SK-N-SH (cell line): Measurements from ENCODE around the gene GRIN2A. TPM values are rescaled to one million over a fixed set of nuclear protein-coding genes. Genes with fewer than 3 reads are reported as not detected.

Experiments used
- CTCF ChIA-PET: fragments of 300-600, 350-600 bp; formaldehyde crosslinking; extraction: SDS; loops from one replicate; lab custom pipeline; 2021; lab: Yijun Ruan, JAX
- POLR2A ChIA-PET: fragments of 350-600 bp; sonication (Branson Sonifier 250); formaldehyde crosslinking; extraction: SDS; loops from one replicate; lab custom pipeline; 2020; ENCODE audit warnings: antibody characterized with exemption, inconsistent platforms; lab: Yijun Ruan, JAX
- DNase-seq: peaks from one replicate; pipeline ENCODE4 v3.0.0; 2012
- H2AFZ ChIP-seq: fragments of 200-600 bp; sonication (generic); 2 replicates; pipeline ENCODE4 v1.8.1; 2016; ENCODE audit warnings: antibody characterized with exemption, mild to moderate bottlenecking, low read depth
- H3F3A ChIP-seq: fragments of 200-600 bp; sonication (generic); replicated peaks from 2 replicates; pipeline ENCODE3; 2016; ENCODE audit warnings: antibody characterized with exemption, mild to moderate bottlenecking; ENCODE audit not compliant: insufficient read depth
- H3K27ac ChIP-seq, 2 experiments: fragments of 200-500 bp in 1 of 2; fragments of 200-600 bp in 1 of 2; sonication (Bioruptor generic) in 1 of 2; sonication (generic), shearing (Covaris generic) in 1 of 2; 2 replicates each; pipeline versions ENCODE4 v1.5.1 to v1.6.1; 2014 to 2016; ENCODE audit warnings: low read depth in 2 of 2, inconsistent platforms in 1 of 2, low read length in 1 of 2, mild to moderate bottlenecking in 1 of 2, mixed read lengths in 1 of 2
- H3K27me3 ChIP-seq: fragments of 200-600 bp; sonication (generic), shearing (Covaris generic); 2 replicates; pipeline ENCODE4 v1.6.1; 2016; ENCODE audit warnings: mixed run types; ENCODE audit not compliant: insufficient read depth
- H3K36me3 ChIP-seq, 2 experiments: fragments of 200-500 bp in 1 of 2; fragments of 200-600 bp in 1 of 2; sonication (Bioruptor generic) in 1 of 2; sonication (generic) in 1 of 2; replicated peaks in 1 of 2; 2 replicates each; pipeline versions ENCODE3 to v1.5.1; 2014 to 2016; ENCODE audit warnings: low read length in 1 of 2, mild to moderate bottlenecking in 1 of 2; ENCODE audit not compliant: insufficient read depth in 2 of 2, control insufficient read depth in 1 of 2
- H3K4me1 ChIP-seq, 2 experiments: fragments of 200-500 bp in 1 of 2; fragments of 200-600 bp in 1 of 2; sonication (Bioruptor generic) in 1 of 2; sonication (generic), shearing (Covaris generic) in 1 of 2; 2 replicates each; pipeline versions ENCODE4 v1.5.1 to v1.6.1; 2014 to 2016; ENCODE audit warnings: low read depth in 1 of 2, low read length in 1 of 2, mixed run types in 1 of 2; ENCODE audit not compliant: insufficient read depth in 2 of 2, control insufficient read depth in 1 of 2
- H3K4me2 ChIP-seq: fragments of 200-600 bp; sonication (generic), shearing (Covaris generic); 2 replicates; pipeline ENCODE4 v1.6.1; 2017; ENCODE audit warnings: mixed run types
- H3K4me3 ChIP-seq, 2 experiments: fragments of 200-500 bp in 1 of 2; fragments of 200-600 bp in 1 of 2; sonication (Bioruptor generic) in 1 of 2; sonication (generic), shearing (Covaris generic) in 1 of 2; 2 replicates each; pipeline versions ENCODE4 v1.5.1 to v1.8.1; 2014 to 2016; ENCODE audit warnings: low read depth in 2 of 2, inconsistent platforms in 1 of 2, low read length in 1 of 2, mild to moderate bottlenecking in 1 of 2, mixed read lengths in 1 of 2, moderate library complexity in 1 of 2
- H3K79me2 ChIP-seq: fragments of 200-600 bp; sonication (generic); 2 replicates; pipeline ENCODE4 v1.8.1; 2017; ENCODE audit warnings: mild to moderate bottlenecking; ENCODE audit not compliant: insufficient read depth
- H3K9ac ChIP-seq: fragments of 200-600 bp; sonication (generic); 2 replicates; pipeline ENCODE4 v1.6.1; 2017; ENCODE audit warnings: mixed run types
- H3K9me2 ChIP-seq: fragments of 200-600 bp; sonication (generic); 2 replicates; pipeline ENCODE4 v1.6.1; 2017; ENCODE audit warnings: mixed run types
- H3K9me3 ChIP-seq: fragments of 200-600 bp; sonication (generic); 2 replicates; pipeline ENCODE4 v1.6.1; 2017; ENCODE audit warnings: mixed run types, mild to moderate bottlenecking, moderate library complexity
- H4K20me1 ChIP-seq: fragments of 200-600 bp; sonication (generic); 2 replicates; pipeline ENCODE4 v1.6.1; 2017; ENCODE audit warnings: mild to moderate bottlenecking, mixed run types; ENCODE audit not compliant: insufficient read depth
- CHD2 ChIP-seq: fragments of 150-350 bp; IDR thresholded peaks from 2 replicates; pipeline ENCODE4 v1.6.1; 2018; ENCODE audit warnings: low read length; ENCODE audit not compliant: partially characterized antibody
- FOSL2 ChIP-seq: IDR thresholded peaks from 2 replicates; pipeline ENCODE4 v1.4.0; 2012; ENCODE audit warnings: low read depth, mild to moderate bottlenecking, moderate library complexity, borderline replicate concordance
- FOXJ3 ChIP-seq: sonication (generic); formaldehyde crosslinking; IDR thresholded peaks from 2 replicates; pipeline ENCODE4 v1.5.1; 2020; ENCODE audit warnings: mild to moderate bottlenecking, missing genetic modification reagents
- FOXM1 ChIP-seq: IDR thresholded peaks from 2 replicates; pipeline ENCODE4 v1.4.0; 2012; ENCODE audit warnings: low read depth, mild to moderate bottlenecking
- GABPA ChIP-seq: IDR thresholded peaks from 2 replicates; pipeline ENCODE4 v1.4.0; 2012; ENCODE audit warnings: low read depth, mild to moderate bottlenecking
- MXI1 ChIP-seq: IDR thresholded peaks from 2 replicates; pipeline ENCODE4 v1.6.1; 2012; ENCODE audit warnings: mild to moderate bottlenecking, low read depth, low read length, improper control_type of control experiment
- NFIC ChIP-seq: IDR thresholded peaks from 2 replicates; pipeline ENCODE4 v1.4.0; 2012; ENCODE audit warnings: borderline replicate concordance
- POLR2AphosphoS5 ChIP-seq: IDR thresholded peaks from 2 replicates; pipeline ENCODE4 v1.6.1; 2012; ENCODE audit warnings: low read depth, low read length
- RAD21 ChIP-seq: IDR thresholded peaks from 2 replicates; pipeline ENCODE4 v1.6.1; 2012; ENCODE audit warnings: mild to moderate bottlenecking, low read length
- RXRA ChIP-seq: IDR thresholded peaks from 2 replicates; pipeline ENCODE4 v1.4.0; 2012; ENCODE audit warnings: low read depth, mild to moderate bottlenecking, borderline replicate concordance
- SIN3A ChIP-seq: IDR thresholded peaks from 2 replicates; pipeline ENCODE4 v1.6.1; 2012; ENCODE audit warnings: low read depth, mild to moderate bottlenecking, low read length, moderate library complexity, borderline replicate concordance
- YY1 ChIP-seq: IDR thresholded peaks from 2 replicates; pipeline ENCODE4 v1.4.0; 2012; ENCODE audit warnings: low read depth, mild to moderate bottlenecking
- WGBS: methylation state at CpG from one replicate; pipeline ENCODE4 v1.1.6; 2017; ENCODE audit warnings: low lambda C conversion rate; 5-methylcytosine and 5-hydroxymethylcytosine counted together
- polyA plus RNA-seq, 3 experiments: library from polyadenylated mRNA; depleted of rRNA; stranded (reverse); fragments of >200 nt; gene quantifications; 2 replicates each; pipeline ENCODE4 v1.2.3, GENCODE V29; 2012
- TF ChIP-seq, protein P1 (sequence below): fragments of 150-350 bp; IDR thresholded peaks from 2 replicates; pipeline ENCODE4 v1.6.1; 2017; ENCODE audit warnings: antibody characterized with exemption, low read length, low read depth, borderline replicate concordance
- TF ChIP-seq, protein P2 (sequence below): fragments of 200-600 bp; sonication (generic); IDR thresholded peaks from 2 replicates; pipeline ENCODE4 v1.6.1; 2017; ENCODE audit warnings: antibody characterized with exemption, mild to moderate bottlenecking, moderate library complexity
- TF ChIP-seq, protein P3 (sequence below): IDR thresholded peaks from 2 replicates; pipeline ENCODE4 v1.4.0; 2012; ENCODE audit warnings: low read depth
- TF ChIP-seq, protein P4 (sequence below): IDR thresholded peaks from 2 replicates; pipeline ENCODE4 v1.4.0; 2012; ENCODE audit warnings: low read depth, borderline replicate concordance

The GRIN2A gene
- polyA plus RNA-seq, 1 of the 3 experiments (the other 2 are of a cell fraction): not detected

DNA sequence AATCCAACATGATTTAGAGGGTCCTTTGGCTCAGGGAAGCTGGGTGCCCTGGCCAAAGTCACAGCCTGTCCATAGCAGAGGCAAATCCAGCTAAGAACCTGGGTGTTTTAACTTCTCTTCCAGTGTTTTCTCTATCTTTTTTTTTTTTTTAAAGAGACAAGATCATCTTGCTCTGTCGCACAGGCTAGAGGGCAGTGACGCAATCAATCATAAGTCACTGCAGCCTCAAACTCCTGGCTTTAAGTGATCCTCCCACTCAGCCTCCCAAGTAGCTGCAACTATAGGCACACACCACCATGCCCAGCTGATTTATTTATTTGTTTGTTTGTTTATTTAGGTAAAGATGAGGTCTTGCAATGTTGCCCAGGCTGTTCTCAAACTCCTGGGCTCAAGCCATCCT is 14.8 kb upstream of the GRIN2A start:
- TF ChIP-seq YY1: no peak
- TF ChIP-seq NFIC: no peak
- TF ChIP-seq, all 33 proteins: peak for 0
- H3K9me2 ChIP-seq: no peaks in the 10 kb centered on the region
- no peak for DNase-seq
- no peaks in the 10 kb centered on the region for H3K36me3 ChIP-seq
- CTCF ChIA-PET: interaction anchor here (1.1 to 1.9 kb wide), 5 partner anchors 15 to 1542 kb away, joined by 3 to 6 read pairs (median 4); partner anchors contain the start of gene GRIN2A
- H3K4me3 ChIP-seq: no peak overlapping the region
- no peaks in the 10 kb centered on the region for H3K9me3 ChIP-seq
- H3K4me1 ChIP-seq: no peaks in the 10 kb centered on the region
- no peaks in the 10 kb centered on the region for H3K79me2 ChIP-seq
- 58% methylated on average over 2 of the region's 2 CpGs for WGBS
- H3K27me3 ChIP-seq: no peaks in the 10 kb centered on the region
- no peaks in the 10 kb centered on the region for H4K20me1 ChIP-seq
- no peaks in the 10 kb centered on the region for H3F3A ChIP-seq
- H3K9ac ChIP-seq: no peak overlapping the region
- H3K27ac ChIP-seq: no peak overlapping the region
- no peak overlapping the region for H3K4me2 ChIP-seq
- H2AFZ ChIP-seq: no peak overlapping the region
- POLR2A ChIA-PET: no interaction called here

DNA sequence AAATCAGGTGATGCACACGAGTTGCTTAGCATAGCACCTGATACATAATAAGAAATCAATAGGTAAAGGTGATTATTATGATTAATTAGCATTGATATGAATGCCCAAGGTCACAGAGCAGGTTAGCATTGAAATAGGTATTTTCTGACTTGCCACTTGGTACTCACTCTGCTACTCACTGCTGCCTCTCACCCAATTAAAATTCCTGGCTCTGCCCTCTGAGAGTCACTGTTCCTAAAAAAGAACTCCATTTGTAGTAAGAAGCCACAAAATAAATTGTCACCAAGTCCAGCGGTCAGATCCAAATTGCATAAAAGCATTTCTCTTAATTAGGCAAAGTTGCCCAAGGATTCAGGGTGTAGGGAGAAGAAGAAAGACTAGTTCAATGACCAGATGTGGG is 8.9 kb upstream of the GRIN2A start:
- Histone ChIP-seq H3K9ac (no peak overlapping the region), H3K27me3 (no peaks in the 10 kb centered on the region), H2AFZ (no peak overlapping the region), H3K4me2 (no peak overlapping the region), H3K9me2 (no peaks in the 10 kb centered on the region), H3K36me3 (no peaks in the 10 kb centered on the region), H3F3A (no peaks in the 10 kb centered on the region), H3K4me1 (no peaks in the 10 kb centered on the region), H4K20me1 (no peaks in the 10 kb centered on the region), H3K9me3 (peaks cover 4% of the 10 kb centered on the region; the same call in 1 of the 2 replicates), H3K79me2 (no peaks in the 10 kb centered on the region), H3K4me3 (no peak overlapping the region)
- POLR2A ChIA-PET: no interaction called here
- no peak for DNase-seq
- WGBS: 28% methylated on average over 2 of the region's 2 CpGs
- no peak for TF ChIP-seq FOSL2
- no peak for TF ChIP-seq GABPA
- TF ChIP-seq, protein P1, sequence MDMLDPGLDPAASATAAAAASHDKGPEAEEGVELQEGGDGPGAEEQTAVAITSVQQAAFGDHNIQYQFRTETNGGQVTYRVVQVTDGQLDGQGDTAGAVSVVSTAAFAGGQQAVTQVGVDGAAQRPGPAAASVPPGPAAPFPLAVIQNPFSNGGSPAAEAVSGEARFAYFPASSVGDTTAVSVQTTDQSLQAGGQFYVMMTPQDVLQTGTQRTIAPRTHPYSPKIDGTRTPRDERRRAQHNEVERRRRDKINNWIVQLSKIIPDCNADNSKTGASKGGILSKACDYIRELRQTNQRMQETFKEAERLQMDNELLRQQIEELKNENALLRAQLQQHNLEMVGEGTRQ: no peak
- no peak for TF ChIP-seq RXRA
- no peak for TF ChIP-seq FOXJ3 (CRISPR knock-in tag)
- no peak for TF ChIP-seq POLR2AphosphoS5
- TF ChIP-seq, protein P2, sequence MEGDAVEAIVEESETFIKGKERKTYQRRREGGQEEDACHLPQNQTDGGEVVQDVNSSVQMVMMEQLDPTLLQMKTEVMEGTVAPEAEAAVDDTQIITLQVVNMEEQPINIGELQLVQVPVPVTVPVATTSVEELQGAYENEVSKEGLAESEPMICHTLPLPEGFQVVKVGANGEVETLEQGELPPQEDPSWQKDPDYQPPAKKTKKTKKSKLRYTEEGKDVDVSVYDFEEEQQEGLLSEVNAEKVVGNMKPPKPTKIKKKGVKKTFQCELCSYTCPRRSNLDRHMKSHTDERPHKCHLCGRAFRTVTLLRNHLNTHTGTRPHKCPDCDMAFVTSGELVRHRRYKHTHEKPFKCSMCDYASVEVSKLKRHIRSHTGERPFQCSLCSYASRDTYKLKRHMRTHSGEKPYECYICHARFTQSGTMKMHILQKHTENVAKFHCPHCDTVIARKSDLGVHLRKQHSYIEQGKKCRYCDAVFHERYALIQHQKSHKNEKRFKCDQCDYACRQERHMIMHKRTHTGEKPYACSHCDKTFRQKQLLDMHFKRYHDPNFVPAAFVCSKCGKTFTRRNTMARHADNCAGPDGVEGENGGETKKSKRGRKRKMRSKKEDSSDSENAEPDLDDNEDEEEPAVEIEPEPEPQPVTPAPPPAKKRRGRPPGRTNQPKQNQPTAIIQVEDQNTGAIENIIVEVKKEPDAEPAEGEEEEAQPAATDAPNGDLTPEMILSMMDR: no peak
- no peak for TF ChIP-seq FOXM1
- TF ChIP-seq, protein P3, sequence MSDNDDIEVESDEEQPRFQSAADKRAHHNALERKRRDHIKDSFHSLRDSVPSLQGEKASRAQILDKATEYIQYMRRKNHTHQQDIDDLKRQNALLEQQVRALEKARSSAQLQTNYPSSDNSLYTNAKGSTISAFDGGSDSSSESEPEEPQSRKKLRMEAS: no peak
- TF ChIP-seq, protein P4, sequence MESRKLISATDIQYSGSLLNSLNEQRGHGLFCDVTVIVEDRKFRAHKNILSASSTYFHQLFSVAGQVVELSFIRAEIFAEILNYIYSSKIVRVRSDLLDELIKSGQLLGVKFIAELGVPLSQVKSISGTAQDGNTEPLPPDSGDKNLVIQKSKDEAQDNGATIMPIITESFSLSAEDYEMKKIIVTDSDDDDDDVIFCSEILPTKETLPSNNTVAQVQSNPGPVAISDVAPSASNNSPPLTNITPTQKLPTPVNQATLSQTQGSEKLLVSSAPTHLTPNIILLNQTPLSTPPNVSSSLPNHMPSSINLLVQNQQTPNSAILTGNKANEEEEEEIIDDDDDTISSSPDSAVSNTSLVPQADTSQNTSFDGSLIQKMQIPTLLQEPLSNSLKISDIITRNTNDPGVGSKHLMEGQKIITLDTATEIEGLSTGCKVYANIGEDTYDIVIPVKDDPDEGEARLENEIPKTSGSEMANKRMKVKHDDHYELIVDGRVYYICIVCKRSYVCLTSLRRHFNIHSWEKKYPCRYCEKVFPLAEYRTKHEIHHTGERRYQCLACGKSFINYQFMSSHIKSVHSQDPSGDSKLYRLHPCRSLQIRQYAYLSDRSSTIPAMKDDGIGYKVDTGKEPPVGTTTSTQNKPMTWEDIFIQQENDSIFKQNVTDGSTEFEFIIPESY: no peak
- TF ChIP-seq CHD2: no peak
- no peak for TF ChIP-seq MXI1
- no peak for TF ChIP-seq SIN3A
- TF ChIP-seq RAD21: no peak
- TF ChIP-seq, all 33 proteins: peak for 0
- no peak overlapping the region for H3K27ac ChIP-seq
- CTCF ChIA-PET: no interaction called here
